CD4-positive, alpha-beta T cell treated with Interleukin-4 for 1 hour (primary cell): ENCODE data around the gene CADPS2.
"Not testable (repeated sequence)": the region's sequence is repeated elsewhere in the genome, so short reads cannot be mapped to it uniquely, and the experiment has no call there.

ENCODE experiments used
- DNase-seq, 2 donors: peaks; one replicate each; pipeline ENCODE4 v3.0.0-alpha.2; 2020 to 2022

Gene CADPS2

DNA sequence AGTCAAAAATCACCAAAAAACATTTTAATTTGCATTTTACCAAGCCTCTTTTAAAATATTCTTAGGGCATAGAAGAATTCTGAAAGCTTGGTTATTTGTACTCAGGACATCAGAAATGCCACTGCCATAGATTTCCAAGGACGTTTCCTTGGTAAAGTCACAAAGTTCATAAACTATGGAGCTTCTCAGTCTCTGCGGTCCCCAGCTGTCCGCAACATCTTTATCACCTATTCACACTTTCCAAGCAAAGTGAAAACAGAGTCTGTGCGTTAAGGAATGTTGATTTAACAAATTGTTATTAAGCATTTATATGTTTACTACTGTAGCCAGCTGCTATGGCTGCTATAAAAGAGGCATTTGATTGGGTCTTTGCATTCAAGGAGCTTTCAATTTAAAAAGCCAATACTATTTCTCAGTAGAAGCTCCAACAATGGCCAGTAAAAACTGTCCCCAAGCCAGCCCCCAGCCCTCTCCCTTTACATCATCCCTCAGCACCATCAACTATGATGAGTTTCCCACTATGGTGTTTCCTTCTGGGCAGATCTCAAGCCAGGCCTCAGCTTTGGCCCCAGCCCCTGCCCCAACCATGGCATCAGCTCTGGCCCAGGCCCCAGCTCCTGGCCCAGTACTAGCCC, 36.8 kb downstream of the CADPS2 start:
- DNase-seq: no peak

DNA sequence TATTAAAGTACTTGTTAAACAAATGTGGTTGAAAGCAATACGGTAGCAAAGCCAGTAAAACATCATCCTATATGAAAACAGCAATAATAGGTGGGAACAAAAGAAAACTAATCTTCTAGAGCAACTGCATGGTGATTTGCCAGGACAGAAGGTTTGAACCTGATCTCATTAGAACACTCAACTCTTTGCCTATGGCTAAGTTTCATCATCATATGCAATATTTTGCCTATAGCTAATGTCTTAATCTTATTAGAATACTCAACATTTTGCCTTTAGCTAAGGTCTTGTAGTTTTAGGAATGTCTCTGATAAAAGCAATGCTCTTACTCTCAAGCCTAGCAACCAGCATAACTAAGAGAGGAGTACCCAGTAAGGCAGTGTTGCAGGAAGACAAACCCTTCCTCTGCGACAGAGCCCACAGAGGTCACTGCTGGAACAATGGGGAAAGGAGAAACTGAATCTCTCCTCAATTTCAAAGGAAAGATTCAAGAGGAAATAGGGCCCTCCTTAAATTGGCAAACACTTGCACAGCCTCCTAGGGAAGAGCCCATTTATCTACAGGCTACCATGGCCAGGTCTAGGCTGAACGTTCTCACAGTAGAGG, 38.3 kb downstream of the CADPS2 start:
- DNase-seq: no peak

DNA sequence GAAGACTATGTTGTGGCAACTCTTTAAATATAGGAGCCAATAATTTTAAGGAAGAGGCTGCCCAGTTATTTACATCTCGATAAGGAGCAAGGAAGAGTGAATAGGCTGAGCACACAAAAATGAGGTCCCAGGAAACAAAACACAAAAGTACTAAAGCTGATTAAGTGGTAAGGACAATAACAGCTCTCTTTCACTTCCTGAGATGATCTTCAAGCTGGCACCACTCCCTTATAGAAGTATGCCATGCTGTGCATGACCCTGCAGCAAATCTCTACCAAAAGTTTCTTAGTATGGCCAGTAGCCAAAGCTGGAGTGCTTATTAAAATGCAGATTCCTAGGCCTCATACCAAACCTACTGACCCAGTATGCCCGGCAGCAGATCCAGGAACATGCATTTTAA, 39.7 kb downstream of the CADPS2 start:
- DNase-seq: no peak

DNA sequence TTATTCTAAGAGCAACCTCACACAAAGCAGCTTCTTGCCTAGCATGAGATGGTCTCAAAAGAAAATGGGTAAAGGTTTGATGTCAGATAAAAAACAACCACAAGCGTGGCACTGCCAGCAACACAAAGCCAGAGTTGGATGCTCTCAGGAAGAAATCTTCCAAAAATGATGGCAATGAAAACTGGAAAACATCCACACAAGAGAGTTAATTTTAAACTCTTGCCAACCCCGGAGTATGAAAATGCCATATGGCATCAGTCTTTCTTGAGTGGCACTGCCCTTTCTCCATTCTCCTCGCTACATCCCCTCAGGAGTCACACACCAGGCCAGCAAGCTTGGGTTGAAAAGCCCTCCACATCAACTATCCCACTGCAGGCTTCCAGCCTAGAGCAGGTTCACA, 41.0 kb downstream of the CADPS2 start:
- no peak for DNase-seq

DNA sequence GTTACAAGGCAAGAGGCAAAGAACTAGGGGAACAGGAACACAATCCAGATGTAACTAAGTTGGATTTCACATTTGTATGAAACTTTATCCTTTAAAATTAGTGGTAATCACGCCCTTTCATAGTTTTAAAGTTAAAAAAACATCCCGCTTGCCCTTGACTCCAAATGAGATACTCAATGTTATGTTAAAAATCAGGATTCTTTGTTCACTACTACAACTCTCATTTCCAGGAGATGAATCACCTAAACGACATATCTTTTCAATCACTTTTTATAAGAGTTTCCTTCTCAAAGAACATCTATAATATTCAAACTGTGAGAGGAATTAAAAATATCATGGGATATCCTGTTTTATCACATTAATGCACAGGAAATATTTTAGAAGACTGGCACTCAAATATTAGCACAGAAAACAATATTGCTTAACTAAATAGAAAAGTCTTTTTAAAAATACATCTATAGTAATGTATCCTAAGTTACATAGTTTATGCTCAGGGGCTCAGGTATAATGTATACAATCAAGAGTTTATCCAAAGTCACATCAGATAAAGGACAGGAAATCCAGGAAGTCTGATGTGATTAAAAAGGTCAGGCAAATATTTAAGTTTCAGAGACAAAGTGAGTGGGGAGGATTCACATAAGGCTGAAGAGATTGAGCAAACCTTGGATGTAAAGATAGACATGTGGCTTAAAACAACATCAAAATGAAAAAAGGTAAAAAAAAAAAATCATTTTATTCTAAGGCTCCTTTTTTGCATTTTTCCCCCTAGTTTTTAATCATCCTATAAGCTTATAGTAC, 41.9 kb downstream of the CADPS2 start:
- DNase-seq: no peak

DNA sequence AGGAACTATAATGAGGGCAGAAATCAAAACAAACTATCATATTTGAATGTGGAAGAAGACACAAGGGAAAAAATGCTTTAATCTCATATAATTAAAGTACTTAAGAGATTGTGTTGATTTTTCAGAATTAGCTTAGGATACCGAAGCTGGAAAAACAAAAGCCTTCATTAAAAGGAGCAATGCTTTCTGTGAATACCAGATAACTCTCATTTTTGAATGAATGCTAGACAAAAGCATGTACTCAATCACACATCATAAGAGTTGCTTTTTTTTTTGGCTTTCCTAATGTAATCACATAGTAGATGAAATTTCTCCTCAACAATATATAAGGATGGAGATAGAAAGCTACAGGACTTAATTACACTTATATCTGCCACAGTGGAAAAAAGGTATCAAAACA, 43.3 kb downstream of the CADPS2 start:
- no peak for DNase-seq

DNA sequence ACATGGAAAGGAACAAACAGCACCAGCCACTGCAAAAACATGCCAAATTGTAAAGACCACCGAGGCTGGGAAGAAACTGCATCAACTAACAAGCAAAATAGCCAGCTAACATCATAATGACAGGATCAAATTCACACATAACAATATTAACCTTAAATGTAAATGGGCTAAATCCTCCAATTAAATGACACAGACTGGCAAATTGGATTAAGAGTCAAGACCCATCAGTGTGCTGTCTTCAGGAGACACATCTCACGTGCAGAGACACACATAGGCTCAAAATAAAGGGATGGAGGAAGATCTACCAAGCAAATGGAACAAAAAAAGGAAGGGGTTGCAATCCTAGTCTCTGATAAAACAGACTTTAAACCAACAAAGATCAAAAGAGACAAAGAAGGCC, 50.0 kb downstream of the CADPS2 start:
- DNase-seq: not testable (repeated sequence)

DNA sequence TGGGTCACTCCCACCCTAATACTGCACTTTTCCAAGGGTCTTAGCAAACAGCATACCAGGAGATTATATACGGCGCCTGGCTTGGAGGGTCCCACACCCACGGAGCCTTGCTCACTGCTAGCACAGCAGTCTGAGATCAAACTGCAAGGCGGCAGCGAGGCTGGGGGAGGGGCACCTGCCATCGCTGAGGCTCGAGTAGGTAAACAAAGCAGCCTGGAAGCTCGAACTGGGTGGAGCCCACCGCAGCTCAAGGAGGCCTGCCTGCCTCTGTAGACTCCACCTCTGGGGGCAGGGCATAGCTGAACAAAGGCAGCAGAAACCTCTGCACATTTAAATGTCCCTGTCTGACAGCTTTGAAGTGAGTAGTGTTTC, 51.7 kb downstream of the CADPS2 start:
- not testable (repeated sequence) for DNase-seq

DNA sequence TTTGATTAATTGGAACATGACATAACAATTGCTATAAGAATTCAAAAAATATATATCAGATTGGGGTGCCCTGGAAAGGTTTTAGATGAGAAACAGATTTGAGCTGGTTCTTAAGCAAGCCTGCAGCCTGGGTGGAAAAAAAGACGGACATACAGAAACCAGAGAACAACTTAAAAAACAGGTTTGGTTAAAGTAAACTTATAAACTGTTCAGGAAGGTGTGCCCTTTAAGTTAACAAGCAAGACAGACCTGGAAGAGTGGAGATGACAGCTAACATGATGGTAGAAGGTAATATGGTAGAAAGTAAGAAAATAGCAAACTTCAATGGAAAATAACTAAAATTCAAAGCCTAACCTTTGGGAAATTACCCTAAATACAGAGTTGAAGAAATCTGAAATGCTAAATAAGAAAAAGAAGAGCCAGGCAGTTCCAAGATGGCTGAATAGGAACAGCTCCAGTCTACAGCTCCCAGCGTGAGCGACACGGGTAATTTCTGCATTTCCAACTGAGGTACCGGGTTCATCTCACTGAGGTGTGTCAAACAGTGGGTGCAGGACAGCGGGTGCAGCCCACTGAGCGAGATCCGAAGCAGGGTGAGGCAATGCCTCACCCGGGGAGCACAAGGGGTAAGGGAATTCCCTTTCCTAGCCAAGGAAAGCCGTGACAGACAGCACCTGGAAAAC, 52.2 kb downstream of the CADPS2 start:
- no peak for DNase-seq

DNA sequence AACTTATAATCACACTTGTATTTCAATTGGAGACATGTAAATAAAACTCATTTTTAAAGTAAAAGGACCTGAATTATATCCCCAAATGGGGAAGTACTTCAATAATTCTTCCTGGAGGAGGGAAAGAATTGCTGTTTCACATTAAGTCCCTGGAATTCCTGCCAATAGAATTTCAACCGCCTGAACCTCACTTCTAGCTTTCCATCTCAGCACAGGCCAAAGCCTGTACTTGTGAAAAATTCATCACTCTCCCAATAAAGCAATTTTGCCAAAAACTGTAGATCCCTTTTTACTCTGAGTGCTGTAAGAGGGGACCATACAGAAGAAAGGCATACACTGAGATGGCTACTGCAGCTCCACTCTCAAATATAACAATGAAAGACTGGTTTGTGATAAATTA, 54.8 kb downstream of the CADPS2 start:
- no peak for DNase-seq

DNA sequence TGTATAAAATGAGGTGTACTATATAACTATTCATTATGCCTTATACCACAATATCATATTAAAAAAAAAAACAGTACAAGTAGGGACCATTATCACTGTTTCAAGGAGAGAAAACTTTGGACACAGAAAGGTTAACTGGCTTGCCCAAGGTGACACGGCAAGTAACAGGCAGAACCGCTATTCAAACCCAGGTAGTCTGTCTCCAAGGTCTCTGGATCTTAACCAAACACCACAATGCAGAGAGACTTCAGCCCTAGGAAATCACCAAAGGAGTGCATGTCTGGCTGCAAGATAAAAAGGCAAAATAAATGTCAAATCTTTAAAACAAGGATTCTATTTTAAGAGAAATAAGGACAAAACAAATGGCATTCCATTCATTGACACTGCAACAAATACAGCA, 56.3 kb downstream of the CADPS2 start:
- DNase-seq: no peak

DNA sequence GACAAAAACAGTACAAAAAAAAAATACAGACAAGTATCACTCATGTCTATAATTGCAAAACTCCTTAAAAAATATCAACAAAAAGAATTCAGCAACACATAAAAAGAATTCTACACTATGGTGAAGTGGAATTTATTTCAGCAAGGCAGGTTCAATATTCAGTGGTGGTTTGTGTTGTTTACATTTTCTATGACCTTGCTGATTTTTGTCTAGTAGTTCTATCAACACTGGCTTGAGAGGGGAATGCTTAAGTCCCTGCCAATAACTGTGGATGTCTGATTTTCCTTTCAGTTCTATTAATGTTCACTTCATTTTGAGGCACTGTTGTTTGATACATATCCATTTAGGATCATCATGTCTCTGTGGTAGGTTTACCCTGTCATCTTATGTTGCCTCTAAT, 58.5 kb downstream of the CADPS2 start:
- no peak for DNase-seq

DNA sequence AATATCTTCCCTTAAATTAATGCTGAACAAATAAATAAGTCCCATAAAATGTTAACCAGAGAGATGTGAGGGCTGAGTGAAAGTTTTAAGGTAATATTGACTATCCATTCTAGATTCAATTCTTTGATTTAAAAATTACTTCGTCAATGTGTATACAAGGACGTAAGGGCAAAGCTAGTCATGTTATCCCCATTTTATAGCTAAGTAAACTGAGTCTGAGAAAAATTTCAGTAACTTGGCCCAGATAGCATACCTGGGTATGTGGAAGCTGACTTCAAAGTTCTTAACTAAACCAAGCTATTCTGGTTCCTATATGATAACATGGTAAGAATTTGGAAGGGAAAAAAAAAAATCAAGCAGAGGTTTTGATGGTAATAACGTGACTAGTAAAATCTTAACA, 72.4 kb downstream of the CADPS2 start:
- DNase-seq: no peak

DNA sequence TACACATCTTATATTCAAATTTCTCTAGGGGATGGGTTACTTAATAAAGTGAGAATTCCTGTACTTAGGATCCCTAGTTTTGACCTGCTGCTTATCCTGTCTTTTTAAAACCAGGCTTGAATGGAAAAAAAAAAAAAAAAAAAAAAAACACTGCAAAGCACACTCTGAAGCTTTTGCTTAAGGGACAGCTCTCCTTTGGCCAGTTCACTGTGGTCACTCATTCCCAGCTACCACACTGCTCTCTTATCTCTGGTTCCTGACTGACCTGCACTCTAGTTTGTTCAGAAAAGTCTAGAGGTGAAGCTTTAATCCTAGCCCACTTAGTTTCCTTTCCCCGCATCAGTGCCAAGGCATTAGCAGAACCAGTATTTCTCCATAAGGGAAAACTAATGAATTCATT, 82.4 kb downstream of the CADPS2 start:
- no peak for DNase-seq

DNA sequence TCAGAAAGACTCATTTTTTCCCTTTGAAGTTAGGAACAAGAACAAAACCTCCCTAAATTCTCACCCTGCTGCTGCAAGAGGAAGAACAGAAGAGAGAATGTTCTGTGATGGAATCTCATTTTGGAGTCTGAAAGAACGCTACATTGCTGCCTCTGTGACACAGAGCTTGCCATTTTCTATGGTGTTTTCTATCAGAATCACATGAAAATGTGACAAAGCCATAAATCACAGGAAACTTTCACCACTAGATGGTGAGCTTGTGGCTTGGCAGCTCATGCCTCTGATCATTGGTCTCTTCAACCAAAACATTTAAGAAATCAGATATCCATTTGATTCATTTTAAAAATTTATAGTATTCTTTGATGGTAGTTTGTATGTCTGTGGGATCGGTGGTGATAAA, 82.9 kb downstream of the CADPS2 start:
- no peak for DNase-seq

DNA sequence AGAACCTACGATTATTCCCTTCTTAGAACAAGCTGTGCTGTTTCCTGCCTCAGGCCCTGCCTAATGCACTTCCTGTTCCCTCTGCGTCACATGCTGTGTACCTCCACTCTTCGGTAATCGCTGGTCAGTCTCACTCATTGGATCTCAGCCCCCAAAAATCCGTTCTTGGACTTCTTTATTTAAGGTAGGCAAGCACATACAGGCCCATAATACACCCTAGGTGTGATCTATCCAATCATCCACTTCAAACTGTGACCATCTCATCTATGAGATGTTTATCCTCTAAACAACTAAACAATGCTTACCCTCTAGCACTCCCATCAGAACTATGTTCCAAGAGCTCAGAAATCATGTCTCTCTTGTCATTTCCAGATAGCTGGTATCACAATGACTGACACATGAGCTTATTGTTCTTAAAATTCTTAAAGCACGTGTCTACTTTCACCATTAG, 83.9 kb downstream of the CADPS2 start:
- DNase-seq: no peak

DNA sequence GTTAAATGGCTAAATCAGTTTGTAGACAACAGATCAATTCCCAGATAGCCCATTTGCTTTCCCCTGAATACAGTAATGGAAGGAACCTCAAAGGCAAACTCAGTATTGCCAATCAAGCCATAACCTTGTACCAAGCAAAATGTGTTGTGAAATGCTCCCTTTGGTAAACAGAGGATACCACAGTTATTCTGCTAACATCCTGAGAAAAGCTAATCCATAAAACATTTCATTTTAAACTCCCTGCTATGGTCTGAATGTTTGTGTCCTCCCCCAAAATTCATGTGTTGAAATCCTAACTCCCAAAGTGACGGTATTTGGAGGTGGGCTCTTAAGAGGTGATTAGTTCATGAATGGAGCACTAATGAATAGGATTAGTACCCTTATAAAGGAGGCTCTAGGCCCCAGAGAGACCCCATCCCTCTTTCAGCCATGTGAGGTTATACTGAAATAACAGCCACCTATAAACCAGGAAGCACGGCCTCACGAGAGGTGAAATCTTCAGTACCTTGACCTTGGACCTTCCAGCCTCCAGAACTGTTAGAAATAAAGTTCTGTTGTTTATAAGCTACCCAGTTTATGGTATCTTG, 94.2 kb downstream of the CADPS2 start:
- no peak for DNase-seq

DNA sequence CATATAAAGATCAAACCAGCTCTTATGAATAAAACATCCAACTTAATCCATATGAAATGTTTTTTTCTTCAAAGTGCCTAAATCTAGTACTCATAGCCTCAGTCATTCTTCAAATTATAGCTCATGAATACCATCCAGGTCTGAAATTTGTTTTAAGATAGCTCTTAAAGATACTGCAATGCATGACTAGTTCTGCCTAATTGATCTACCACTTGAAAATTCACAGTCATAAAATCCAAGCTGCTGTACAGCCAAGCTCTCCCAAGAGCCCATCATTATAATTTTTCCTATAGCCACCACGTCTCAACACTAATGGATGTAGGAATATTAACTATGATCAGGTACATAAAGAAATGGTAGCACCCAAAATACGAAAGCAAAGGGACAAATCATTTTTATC, 95.7 kb downstream of the CADPS2 start:
- DNase-seq: no peak

DNA sequence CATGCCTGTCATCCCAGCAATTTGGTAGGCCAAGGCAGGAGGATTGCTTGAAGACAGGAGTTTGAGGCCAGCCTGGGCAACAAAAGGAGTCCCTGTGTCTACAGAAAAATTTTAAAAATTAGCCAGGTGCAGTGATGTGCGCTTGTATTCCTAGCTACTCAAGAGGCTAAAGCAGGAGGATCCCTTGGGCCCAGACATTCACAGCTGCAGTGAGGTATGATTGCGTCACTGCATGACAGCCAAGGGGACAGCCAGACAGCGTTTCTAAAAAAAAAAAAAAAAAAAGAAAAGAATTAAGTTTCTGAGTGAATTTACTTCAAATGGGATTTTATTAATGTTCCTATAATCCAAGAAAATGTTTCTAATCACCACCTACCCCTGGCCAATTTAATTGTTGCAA, 96.1 kb downstream of the CADPS2 start:
- no peak for DNase-seq

DNA sequence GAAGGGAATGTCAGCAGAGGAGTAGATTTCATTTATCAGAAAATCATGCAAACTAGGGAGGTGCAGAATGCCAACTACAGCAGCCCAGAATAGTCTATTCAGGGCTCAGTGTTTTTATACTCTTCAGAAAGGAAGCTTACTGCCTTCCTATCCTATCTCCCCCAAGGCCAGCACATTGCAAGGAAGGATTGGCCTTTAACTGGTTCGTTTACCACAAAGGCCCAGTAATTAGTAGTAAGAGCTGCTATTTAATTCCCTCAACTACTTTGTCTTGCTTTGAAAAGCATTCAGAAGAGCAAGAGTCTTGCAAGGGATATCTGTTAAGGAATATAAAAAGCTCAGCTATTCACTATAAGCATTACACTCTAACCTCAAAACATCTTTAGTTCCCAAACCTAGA, 97.1 kb downstream of the CADPS2 start:
- no peak for DNase-seq

DNA sequence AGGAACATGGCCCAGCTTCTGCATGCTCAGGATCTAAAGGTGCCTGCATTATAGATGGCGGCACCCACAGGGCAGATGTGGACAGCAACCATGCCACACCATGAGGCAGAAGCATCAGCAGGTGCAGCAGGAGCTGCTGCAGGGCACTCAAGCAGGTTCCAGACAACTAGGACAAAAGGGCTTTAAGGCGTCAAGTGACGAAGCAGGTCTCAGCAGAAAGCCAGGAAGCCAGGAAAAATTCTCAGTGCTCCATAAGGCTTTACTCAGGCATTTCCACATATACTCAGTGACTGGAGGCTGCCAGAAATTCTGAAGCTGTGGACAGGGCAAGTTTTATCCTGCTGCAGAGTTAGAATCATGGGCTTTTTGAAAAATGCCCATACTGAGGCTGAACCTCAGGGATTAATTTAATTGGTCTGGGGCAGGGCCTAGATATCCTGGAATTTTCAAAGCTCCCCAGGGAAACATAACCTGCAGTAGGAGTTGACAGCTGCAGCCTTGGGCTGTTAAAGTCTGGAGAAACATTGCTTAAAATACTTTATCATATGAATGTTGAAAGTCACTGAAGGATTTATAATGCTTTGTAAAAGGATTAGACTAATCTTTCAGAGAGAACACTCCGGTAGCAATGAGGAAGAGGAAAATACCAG, 115.4 kb downstream of the CADPS2 start:
- DNase-seq: no peak

DNA sequence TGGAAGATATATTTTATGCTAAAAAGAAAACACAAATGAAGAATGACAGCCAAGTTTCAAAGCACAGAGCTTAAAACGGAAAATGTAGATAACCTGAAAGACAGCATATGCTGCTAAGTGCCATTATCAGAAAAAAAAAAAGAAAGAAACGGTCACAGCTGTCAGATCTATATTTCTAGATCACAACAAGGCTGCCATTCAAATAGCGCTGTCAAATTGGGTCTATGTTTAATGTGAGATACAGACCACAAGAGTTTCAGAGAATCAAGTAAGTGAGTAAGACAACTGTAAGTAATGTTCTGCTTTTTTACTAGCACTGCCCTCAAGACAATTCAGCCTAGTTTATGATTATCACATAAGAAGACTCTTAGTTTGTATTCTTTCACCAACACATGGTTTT, 117.4 kb downstream of the CADPS2 start:
- no peak for DNase-seq

DNA sequence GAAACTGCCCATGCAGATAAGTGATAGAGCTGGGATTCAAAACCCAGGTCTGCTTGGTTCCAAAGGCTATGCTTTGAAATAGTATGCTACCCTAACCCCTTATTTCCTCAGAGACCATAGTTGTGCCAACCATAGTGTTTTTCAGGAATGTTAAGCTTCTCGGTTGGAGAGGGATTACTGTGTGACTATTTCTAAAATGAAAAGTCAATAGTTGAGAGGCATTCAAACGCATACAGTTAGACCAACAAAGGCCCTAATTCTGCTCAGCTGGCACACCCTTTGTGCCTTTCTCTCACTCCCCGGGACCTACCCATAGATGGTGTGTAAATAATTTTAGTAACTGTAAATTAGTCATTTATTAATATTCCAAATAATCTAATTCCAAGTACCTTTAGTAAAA, 118.9 kb downstream of the CADPS2 start:
- no peak for DNase-seq
